Measurements from ENCODE around the gene LRBA. TPM values are rescaled to one million over a fixed set of nuclear protein-coding genes. Genes with fewer than 3 reads are reported as not detected.

The LRBA gene
- total RNA-seq, 1 donor from 2014 or later: 46.2 TPM

DNA sequence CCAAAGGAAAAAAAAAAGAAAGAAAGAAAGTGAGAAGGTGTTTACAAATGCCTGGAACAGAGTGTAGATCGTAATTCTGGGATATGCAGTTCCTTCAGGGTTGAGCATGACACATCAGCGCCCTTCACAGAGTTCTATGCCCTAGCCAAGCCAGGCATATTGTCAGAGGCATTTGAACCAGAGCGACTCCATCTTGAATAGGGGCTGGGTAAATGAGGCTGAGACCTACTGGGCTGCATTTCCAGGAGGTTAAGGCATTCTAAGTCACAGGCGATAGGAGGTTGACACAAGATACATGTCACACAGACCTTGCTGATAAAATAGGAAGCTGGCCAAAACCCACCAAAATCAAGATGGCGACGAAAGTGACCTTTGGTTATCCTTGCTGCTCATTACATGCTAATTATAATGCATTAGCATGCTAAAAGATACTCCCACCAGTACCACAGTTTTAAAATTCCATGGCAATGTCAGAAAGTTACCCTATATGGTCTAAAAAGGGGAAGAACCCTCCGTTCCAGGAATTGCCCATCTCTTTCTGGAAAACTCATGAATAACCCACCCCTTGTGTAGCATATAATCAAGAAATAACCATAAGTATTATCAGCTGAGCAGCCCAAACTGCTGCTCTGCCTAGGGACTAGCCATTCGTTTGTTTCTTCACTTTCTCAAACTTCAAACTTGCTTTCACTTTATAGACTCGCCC, 23.5 kb upstream of the LRBA start:
- intact Hi-C loops (cut with DNase I): no loop called here
- Histone ChIP-seq H3K4me3 (no peak overlapping the region), H3K4me1 (no peaks in the 10 kb centered on the region), H3K36me3 (no peaks in the 10 kb centered on the region), H3K27me3 (ENCODE audit: low read depth) (no peaks in the 10 kb centered on the region), H3K27ac (no peak overlapping the region), H3K9me3 (no peaks in the 10 kb centered on the region)
- ATAC-seq (no peak), DNase-seq (no peak)
- TF ChIP-seq, protein P1, sequence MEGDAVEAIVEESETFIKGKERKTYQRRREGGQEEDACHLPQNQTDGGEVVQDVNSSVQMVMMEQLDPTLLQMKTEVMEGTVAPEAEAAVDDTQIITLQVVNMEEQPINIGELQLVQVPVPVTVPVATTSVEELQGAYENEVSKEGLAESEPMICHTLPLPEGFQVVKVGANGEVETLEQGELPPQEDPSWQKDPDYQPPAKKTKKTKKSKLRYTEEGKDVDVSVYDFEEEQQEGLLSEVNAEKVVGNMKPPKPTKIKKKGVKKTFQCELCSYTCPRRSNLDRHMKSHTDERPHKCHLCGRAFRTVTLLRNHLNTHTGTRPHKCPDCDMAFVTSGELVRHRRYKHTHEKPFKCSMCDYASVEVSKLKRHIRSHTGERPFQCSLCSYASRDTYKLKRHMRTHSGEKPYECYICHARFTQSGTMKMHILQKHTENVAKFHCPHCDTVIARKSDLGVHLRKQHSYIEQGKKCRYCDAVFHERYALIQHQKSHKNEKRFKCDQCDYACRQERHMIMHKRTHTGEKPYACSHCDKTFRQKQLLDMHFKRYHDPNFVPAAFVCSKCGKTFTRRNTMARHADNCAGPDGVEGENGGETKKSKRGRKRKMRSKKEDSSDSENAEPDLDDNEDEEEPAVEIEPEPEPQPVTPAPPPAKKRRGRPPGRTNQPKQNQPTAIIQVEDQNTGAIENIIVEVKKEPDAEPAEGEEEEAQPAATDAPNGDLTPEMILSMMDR (IDR thresholded peaks at IDR 0.05): no peak

DNA sequence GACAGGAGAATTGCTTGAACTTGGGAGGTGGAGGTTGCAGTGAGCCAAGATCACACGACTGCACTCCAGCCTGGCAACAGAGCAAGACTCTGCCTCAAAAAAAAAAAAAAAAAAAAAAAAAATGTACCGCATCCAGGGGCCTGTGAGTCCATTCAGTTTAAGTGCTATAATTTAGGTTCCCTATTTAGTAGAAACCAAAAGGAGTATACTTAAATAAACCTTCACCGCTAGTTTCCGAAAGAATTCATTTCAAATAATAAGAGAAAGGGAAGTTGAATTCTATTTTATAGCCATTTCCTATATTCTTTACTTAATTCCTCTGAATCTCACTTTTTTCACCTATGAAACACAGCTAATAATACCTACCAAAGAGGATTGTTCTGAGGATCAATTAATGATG, 20.8 kb upstream of the LRBA start:
- Histone ChIP-seq H3K4me1 (no peaks in the 10 kb centered on the region), H3K9me3 (no peaks in the 10 kb centered on the region), H3K27me3 (ENCODE audit: low read depth) (no peaks in the 10 kb centered on the region), H3K4me3 (no peak overlapping the region), H3K36me3 (no peaks in the 10 kb centered on the region), H3K27ac (no peak overlapping the region)
- TF ChIP-seq, protein P1 (IDR thresholded peaks at IDR 0.05): no peak
- ATAC-seq (no peak), DNase-seq (no peak)
- intact Hi-C loops (cut with DNase I): no loop called here

DNA sequence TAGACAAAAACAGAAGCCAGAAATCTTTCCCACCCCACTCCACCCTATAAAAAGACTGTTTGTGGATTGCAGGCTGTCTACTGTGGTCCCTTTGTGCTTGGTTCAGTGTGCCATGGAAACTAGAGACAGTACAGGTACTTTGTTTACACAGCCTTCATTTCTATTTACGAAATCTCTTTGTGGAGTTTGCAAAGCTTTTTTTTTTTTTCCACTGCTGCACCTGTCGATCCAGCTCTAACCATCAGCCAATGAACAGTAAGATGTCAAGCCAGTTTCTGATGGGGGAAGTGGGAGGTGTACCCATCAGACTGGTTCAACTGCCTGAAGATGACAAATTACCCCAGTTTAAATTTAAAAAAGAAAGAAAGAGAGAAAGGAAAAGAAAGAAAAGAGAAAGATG, 20.2 kb upstream of the LRBA start:
- Histone ChIP-seq H3K4me3 (no peak overlapping the region), H3K9me3 (no peaks in the 10 kb centered on the region), H3K27me3 (ENCODE audit: low read depth) (no peaks in the 10 kb centered on the region), H3K4me1 (no peaks in the 10 kb centered on the region), H3K27ac (no peak overlapping the region), H3K36me3 (no peaks in the 10 kb centered on the region)
- TF ChIP-seq, protein P1 (IDR thresholded peaks at IDR 0.05): no peak
- DNase-seq (no peak), ATAC-seq (peak; percentile 86 to 89)
- intact Hi-C loops (cut with DNase I): no loop called here

DNA sequence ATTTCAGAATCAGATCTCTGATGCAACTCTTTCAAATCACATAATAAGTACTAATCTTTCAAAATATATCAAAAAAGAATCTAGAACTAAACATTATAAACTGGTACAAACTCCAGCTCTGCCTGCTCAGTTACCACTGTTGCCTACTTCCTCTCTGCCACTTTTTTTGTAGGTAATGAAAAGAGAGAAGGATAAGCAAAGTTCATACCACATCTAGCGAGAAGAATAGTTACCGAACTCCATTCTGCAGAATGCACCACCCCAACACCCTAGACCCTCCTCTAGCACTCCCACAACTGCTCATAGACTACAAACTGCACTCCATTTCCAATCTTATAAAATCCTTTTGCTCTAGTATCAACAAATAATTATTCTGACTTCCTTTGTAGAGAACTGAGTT, 19.7 kb upstream of the LRBA start:
- intact Hi-C loops (cut with DNase I): no loop called here
- H3K9me3 ChIP-seq: no peaks in the 10 kb centered on the region
- no peak for ATAC-seq
- H3K27ac ChIP-seq: no peak overlapping the region
- H3K36me3 ChIP-seq: no peaks in the 10 kb centered on the region
- TF ChIP-seq, protein P1 (IDR thresholded peaks at IDR 0.05): no peak
- H3K4me3 ChIP-seq: no peak overlapping the region
- no peaks in the 10 kb centered on the region for H3K4me1 ChIP-seq
- no peaks in the 10 kb centered on the region for H3K27me3 ChIP-seq (ENCODE audit: low read depth)
- DNase-seq: no peak

DNA sequence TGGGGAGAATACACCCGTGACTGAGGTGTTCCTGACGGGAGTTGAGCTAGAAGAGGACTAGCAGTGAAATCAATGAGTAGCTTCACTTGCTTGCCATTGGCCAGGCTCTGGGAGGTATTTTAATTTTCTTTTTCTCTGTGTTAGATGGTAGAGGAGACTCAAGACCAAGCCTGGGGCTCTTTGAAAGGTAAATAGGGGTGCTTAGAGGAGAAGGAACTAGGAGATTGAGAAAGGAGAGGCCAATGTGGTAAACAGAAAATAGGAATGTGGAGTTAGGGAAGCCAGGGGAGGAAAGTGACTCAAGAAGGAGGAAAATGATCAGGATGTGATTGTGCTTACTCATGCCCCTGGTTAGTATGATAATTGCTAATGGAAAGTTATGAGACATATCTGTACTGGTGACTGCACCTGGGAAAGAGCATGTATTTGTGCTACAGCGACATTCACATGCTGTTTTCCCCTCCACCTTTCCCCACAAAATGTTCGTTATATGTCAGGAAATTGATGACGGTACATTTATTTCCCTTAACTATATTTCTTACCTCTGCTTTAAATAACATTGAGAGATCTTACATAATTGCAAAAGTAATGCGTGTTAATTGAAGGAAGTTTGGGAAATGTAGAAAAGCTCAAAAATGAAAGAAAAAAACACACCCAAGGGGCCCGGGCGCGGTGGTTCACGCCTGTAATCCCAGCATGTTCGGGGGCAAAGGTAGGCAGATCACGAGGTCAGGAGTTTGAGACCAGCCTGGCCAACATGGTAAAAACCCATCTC, 16.9 kb upstream of the LRBA start:
- H3K4me1 ChIP-seq: no peaks in the 10 kb centered on the region
- DNase-seq: no peak
- no peak overlapping the region for H3K27ac ChIP-seq
- H3K4me3 ChIP-seq: no peak overlapping the region
- intact Hi-C loops (cut with DNase I): no loop called here
- no peak for ATAC-seq
- TF ChIP-seq, protein P1 (IDR thresholded peaks at IDR 0.05): no peak
- no peaks in the 10 kb centered on the region for H3K36me3 ChIP-seq
- no peaks in the 10 kb centered on the region for H3K9me3 ChIP-seq
- no peaks in the 10 kb centered on the region for H3K27me3 ChIP-seq (ENCODE audit: low read depth)

All from lower lobe of right lung (tissue), 2 donors.